NCI-H345 (cell line): ENCODE data around the gene B3GNT2.
"Not testable (repeated sequence)": the region's sequence is repeated elsewhere in the genome, so short reads cannot be mapped to it uniquely, and the experiment has no call there.

ENCODE experiments used
- DNase-seq: peaks from one replicate; lab custom pipeline; 2025; lab: John Stamatoyannopoulos, UW

Gene B3GNT2

GRCh38 chr2:62185475-62186155 lies 10.3 kb upstream of the B3GNT2 start:
- no peak for DNase-seq

GRCh38 chr2:62186156-62186905 lies 9.6 kb upstream of the B3GNT2 start:
- no peak for DNase-seq

- no peak for DNase-seq
These were observed 8.7 kb upstream of the B3GNT2 start for GRCh38 chr2:62187246-62187645.

GRCh38 chr2:62188416-62188815 lies 7.5 kb upstream of the B3GNT2 start:
- no peak for DNase-seq

- DNase-seq, result no peak
These were observed 6.7 kb upstream of the B3GNT2 start for GRCh38 chr2:62189196-62189595.

GRCh38 chr2:62192811-62193210 lies 3.1 kb upstream of the B3GNT2 start:
- no peak for DNase-seq

- no peak for DNase-seq
These were observed 1.1 kb upstream of the B3GNT2 start for GRCh38 chr2:62194558-62195420.

- peak; percentile 58 for DNase-seq
These were observed 475 bp downstream of the B3GNT2 start for GRCh38 chr2:62196278-62196901.

GRCh38 chr2:62197011-62197924 lies 1.4 kb downstream of the B3GNT2 start:
- peak; percentile 20 for DNase-seq

GRCh38 chr2:62197925-62198633 lies 2.2 kb downstream of the B3GNT2 start:
- DNase-seq, result no peak

- not testable (repeated sequence) for DNase-seq
These were observed 2.9 kb downstream of the B3GNT2 start for GRCh38 chr2:62198854-62199253.

- DNase-seq, result no peak
These were observed 3.6 kb downstream of the B3GNT2 start for GRCh38 chr2:62199392-62200125.

- no peak for DNase-seq
These were observed 4.5 kb downstream of the B3GNT2 start for GRCh38 chr2:62200291-62200841.

GRCh38 chr2:62200868-62201267 lies 5.0 kb downstream of the B3GNT2 start:
- no peak for DNase-seq

- no peak for DNase-seq
These were observed 5.4 kb downstream of the B3GNT2 start for GRCh38 chr2:62201307-62201706.

- DNase-seq, result no peak
These were observed 6.3 kb downstream of the B3GNT2 start for GRCh38 chr2:62202019-62202722.

GRCh38 chr2:62202729-62203128 lies 6.8 kb downstream of the B3GNT2 start:
- no peak for DNase-seq

- DNase-seq, result no peak
These were observed 7.5 kb downstream of the B3GNT2 start for GRCh38 chr2:62203459-62203858.

- no peak for DNase-seq
These were observed 9.1 kb downstream of the B3GNT2 start for GRCh38 chr2:62204998-62205496.
